Body of pancreas (tissue), 4 donors: Measurements from ENCODE around the gene GATAD2B. TPM values are rescaled to one million over a fixed set of nuclear protein-coding genes. Genes with fewer than 3 reads are reported as not detected.
A peak's percentile ranks its signal among the peaks of the same experiment; 100 is the strongest.

Experiments
- ATAC-seq: fragments of 150-250 bp; one replicate; pipeline ENCODE4 v1.9.1; 2016
- DNase-seq, 4 donors: peaks; one replicate each; pipeline ENCODE4 v3.0.0-alpha.2; 2019
- H3K27ac ChIP-seq, 4 donors: fragments of 200-600 bp; sonication (generic); 1 replicate in 3 of 4; 2 replicates in 1 of 4; pipeline versions ENCODE4 v1.5.1 to v1.6.1; 2016 to 2019; ENCODE audit warnings: mild to moderate bottlenecking in 1 of 4, mixed read lengths in 1 of 4, moderate library complexity in 1 of 4
- H3K27me3 ChIP-seq, 2 donors: fragments of 200-600 bp; sonication (generic); one replicate each; pipeline ENCODE4 v1.6.0; 2016; ENCODE audit warnings: mild to moderate bottlenecking in 1 of 2
- H3K36me3 ChIP-seq, 2 donors: fragments of 200-600 bp; sonication (generic); replicated peaks in 1 of 2; 2 replicates each; pipeline ENCODE4 v1.5.1; 2016; ENCODE audit warnings: low read depth in 2 of 2; ENCODE audit not compliant: insufficient read depth in 1 of 2
- H3K4me1 ChIP-seq: fragments of 200-600 bp; sonication (generic); one replicate; pipeline ENCODE4 v1.6.0; 2016
- H3K4me3 ChIP-seq, 2 donors: fragments of 200-600 bp; sonication (generic); 1 replicate in 1 of 2; 2 replicates in 1 of 2; pipeline ENCODE4 v1.5.1; 2016 to 2019
- H3K9me3 ChIP-seq, 3 donors: fragments of 200-600 bp; sonication (generic); 1 replicate in 2 of 3; 2 replicates in 1 of 3; pipeline ENCODE4 v1.5.1; 2016
- CTCF ChIP-seq, 7 experiments: fragments of 450-650 bp in 4 of 7; fragments of 200-600 bp in 3 of 7; sonication (generic) in 3 of 7; IDR thresholded peaks; one replicate each; pipeline ENCODE4 v1.5.1; 2016 to 2019; ENCODE audit warnings: antibody characterized with exemption in 7 of 7
- POLR2A ChIP-seq, 3 donors: fragments of 450-650 bp; IDR thresholded peaks; one replicate each; pipeline ENCODE4 v1.6.1; 2016; ENCODE audit warnings: antibody characterized with exemption in 3 of 3, mild to moderate bottlenecking in 2 of 3
- WGBS, 2 donors: methylation state at CpG; one replicate each; pipeline ENCODE4 v1.1.5; 2017; 5-methylcytosine and 5-hydroxymethylcytosine counted together
- intact Hi-C: fragments of 100-400 bp; cut with DNase I; formaldehyde crosslinking; loops from one replicate; pipeline ENCODE4 v1.15.1; 2023
- total RNA-seq, 2 donors: library from RNA; depleted of rRNA; stranded (reverse); fragments of >200 nt; gene quantifications; one replicate each; pipeline ENCODE4 v1.1.0, GENCODE V29; 2016

Gene GATAD2B
- total RNA-seq, 2 donors from 2014 or later: 7.8 to 12.5 TPM

GRCh38 chr1:153801028-153801625, 121.6 kb downstream of the GATAD2B start:
- Histone ChIP-seq H3K36me3 (no peaks in the 10 kb centered on the region), H3K9me3 (no peaks in the 10 kb centered on the region), H3K27me3 (no peaks in the 10 kb centered on the region), H3K4me3 (no peak overlapping the region), H3K27ac (no peak overlapping the region), H3K4me1 (no peaks in the 10 kb centered on the region)
- no peak for TF ChIP-seq POLR2A (IDR thresholded peaks at IDR 0.05)
- no peak for TF ChIP-seq CTCF (IDR thresholded peaks at IDR 0.05)
- WGBS, 2 donors: 82 to 93% methylated on average over 6 of the region's 6 CpGs
- ATAC-seq (no peak), DNase-seq (peak in 2 of 4 donors; percentile 3 to 6)
- intact Hi-C loops: loop anchor here (10.0 kb wide), 1 partner anchor 144 kb away; the partner anchor contains the start of gene DENND4B

GRCh38 chr1:153800516-153800915, 122.3 kb downstream of the GATAD2B start:
- intact Hi-C loops: loop anchor here (10.0 kb wide), 1 partner anchor 144 kb away; the partner anchor contains the start of gene DENND4B
- H3K9me3 ChIP-seq: no peaks in the 10 kb centered on the region
- 78% methylated on average over 7 of the region's 7 CpGs; no CpG with 5 or more reads in 1 of the 2 donors for WGBS, 2 donors
- ATAC-seq (no peak), DNase-seq (peak in 2 of 4 donors; percentile 3 to 11)
- no peaks in the 10 kb centered on the region for H3K27me3 ChIP-seq
- no peaks in the 10 kb centered on the region for H3K36me3 ChIP-seq
- no peak overlapping the region for H3K27ac ChIP-seq
- H3K4me3 ChIP-seq: no peak overlapping the region
- H3K4me1 ChIP-seq: no peaks in the 10 kb centered on the region
- no peak for TF ChIP-seq CTCF (IDR thresholded peaks at IDR 0.05)
- TF ChIP-seq POLR2A (IDR thresholded peaks at IDR 0.05): no peak

GRCh38 chr1:153799566-153800465, 123.0 kb downstream of the GATAD2B start:
- ATAC-seq: no peak
- Histone ChIP-seq H3K4me1 (no peaks in the 10 kb centered on the region), H3K27ac (no peak overlapping the region), H3K4me3 (no peak overlapping the region), H3K36me3 (no peaks in the 10 kb centered on the region), H3K27me3 (no peaks in the 10 kb centered on the region), H3K9me3 (no peaks in the 10 kb centered on the region)
- intact Hi-C loops: loop anchor here (10.0 kb wide), 1 partner anchor 145 kb away; the partner anchor contains the start of gene DENND4B
- peak in 2 of 4 donors; percentile 4 to 9 for DNase-seq
- no peak for TF ChIP-seq POLR2A (IDR thresholded peaks at IDR 0.05)
- no peak for TF ChIP-seq CTCF (IDR thresholded peaks at IDR 0.05)
- WGBS, 2 donors: 82 to 88% methylated on average over 8 to 27 of the region's 27 CpGs

- no peak for ATAC-seq
- intact Hi-C loops: no loop called here
- TF ChIP-seq CTCF (IDR thresholded peaks at IDR 0.05): no peak
- no peak for TF ChIP-seq POLR2A (IDR thresholded peaks at IDR 0.05)
- peak in 2 of 4 donors; percentile 2 to 7 for DNase-seq
- Histone ChIP-seq H3K36me3 (no peaks in the 10 kb centered on the region), H3K4me1 (no peaks in the 10 kb centered on the region), H3K4me3 (no peak overlapping the region), H3K27me3 (no peaks in the 10 kb centered on the region), H3K27ac (no peak overlapping the region), H3K9me3 (no peaks in the 10 kb centered on the region)
- 88 to 91% methylated on average over 3 to 4 of the region's 4 CpGs for WGBS, 2 donors
Observed at GRCh38 chr1:153799016-153799415, 123.8 kb downstream of the GATAD2B start.
